SKM-1 (cell line): ENCODE measurements around the gene NRN1L.
"Not testable (repeated sequence)": the region's sequence is repeated elsewhere in the genome, so short reads cannot be mapped to it uniquely, and the experiment has no call there.

Source experiments
- DNase-seq: peaks from one replicate; lab custom pipeline; 2025; ENCODE audit not compliant: unreplicated experiment; lab: John Stamatoyannopoulos, UW

The NRN1L gene

DNA sequence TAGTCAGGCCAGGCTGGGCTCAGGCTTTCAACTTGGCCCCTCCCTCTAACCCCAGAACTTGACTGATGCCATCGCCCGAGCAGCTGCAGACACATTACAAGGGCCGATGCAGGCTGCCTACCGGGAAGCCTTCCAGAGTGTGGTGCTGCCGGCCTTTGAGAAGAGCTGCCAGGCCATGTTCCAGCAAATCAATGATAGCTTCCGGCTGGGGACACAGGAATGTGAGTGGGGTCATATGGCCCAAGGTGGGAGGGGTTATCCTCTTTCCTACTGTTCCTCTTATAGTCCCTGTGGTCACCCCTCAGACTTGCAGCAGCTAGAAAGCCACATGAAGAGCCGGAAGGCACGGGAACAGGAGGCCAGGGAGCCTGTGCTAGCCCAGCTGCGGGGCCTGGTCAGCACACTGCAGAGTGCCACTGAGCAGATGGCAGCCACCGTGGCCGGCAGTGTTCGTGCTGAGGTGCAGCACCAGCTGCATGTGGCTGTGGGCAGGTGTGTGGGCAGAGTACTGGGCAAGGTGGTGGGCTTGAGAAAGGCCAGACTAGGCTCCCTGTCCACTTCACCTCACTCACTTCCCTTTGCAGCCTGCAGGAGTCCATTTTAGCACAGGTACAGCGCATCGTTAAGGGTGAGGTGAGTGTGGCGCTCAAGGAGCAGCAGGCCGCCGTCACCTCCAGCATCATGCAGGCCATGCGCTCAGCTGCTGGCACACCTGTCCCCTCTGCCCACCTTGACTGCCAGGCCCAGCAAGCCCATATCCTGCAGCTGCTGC is 2.1 kb upstream of the NRN1L start:
- DNase-seq: no peak

DNA sequence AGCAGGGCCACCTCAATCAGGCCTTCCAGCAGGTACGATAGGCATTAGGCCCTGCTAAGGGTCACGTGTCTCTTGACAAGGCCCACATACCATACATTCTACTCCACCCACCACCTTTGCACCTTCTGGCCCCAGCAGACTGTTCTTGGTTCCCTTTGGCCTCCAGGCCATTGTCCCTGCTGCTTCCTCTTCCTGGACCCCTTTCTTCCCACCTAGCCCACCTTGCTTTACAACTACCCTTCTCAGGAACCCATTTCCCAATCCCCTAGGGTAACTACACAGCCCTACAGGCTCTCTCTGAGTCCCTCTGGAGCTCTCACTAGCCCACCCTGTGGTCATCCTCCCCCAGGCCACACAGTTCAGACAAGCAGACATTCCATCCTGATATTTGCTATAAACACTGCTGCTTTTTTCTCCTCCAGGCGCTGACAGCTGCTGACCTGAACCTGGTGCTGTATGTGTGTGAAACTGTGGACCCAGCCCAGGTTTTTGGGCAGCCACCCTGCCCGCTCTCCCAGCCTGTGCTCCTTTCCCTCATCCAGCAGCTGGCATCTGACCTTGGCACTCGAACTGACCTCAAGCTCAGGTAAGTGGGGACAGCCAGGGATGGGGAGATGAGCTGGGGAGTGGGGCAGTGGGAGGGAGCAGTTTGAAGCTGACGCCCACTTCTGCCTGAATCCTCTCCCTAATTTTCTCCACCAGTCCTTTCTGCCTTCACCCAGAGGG is 1.4 kb upstream of the NRN1L start:
- DNase-seq: peak; percentile 9

DNA sequence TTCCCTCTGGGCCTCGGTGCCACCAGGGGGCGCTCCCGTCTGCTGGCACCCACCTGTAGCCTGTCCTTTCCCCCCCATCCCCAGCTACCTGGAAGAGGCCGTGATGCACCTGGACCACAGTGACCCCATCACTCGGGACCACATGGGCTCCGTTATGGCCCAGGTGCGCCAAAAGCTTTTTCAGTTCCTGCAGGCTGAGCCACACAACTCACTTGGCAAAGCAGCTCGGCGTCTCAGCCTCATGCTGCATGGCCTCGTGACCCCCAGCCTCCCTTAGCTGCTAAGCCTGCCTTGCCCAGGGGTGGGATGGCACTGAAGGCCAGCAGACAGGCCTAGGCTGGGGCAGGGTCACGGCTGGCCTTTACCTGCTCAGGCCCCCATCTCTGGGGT is 818 bp upstream of the NRN1L start:
- no peak for DNase-seq

DNA sequence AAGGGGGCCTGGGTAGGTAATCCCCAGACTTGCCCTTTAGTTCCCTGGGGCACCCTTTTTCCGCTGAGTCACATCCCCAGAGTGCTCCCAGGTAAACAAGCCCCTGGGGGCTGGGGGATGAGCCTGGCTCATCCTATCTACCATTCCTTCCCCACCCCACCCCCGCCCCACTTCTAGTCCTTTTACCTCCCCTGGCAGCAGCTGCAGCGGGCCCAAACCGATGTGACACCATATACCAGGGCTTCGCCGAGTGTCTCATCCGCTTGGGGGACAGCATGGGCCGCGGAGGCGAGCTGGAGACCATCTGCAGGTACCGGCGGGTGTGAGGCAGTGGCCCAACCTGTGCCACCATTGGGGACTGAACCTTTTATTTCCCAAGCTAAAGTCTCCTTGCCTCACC is 860 bp downstream of the NRN1L start:
- DNase-seq: no peak

DNA sequence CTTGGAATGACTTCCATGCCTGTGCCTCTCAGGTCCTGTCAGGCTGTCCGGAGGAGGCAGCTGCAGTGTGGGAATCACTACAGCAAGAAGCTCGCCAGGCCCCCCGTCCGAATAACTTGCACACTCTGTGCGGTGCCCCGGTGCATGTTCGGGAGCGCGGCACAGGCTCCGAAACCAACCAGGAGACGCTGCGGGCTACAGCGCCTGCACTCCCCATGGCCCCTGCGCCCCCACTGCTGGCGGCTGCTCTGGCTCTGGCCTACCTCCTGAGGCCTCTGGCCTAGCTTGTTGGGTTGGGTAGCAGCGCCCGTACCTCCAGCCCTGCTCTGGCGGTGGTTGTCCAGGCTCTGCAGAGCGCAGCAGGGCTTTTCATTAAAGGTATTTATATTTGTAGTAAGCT is 1.3 kb downstream of the NRN1L start:
- no peak for DNase-seq

DNA sequence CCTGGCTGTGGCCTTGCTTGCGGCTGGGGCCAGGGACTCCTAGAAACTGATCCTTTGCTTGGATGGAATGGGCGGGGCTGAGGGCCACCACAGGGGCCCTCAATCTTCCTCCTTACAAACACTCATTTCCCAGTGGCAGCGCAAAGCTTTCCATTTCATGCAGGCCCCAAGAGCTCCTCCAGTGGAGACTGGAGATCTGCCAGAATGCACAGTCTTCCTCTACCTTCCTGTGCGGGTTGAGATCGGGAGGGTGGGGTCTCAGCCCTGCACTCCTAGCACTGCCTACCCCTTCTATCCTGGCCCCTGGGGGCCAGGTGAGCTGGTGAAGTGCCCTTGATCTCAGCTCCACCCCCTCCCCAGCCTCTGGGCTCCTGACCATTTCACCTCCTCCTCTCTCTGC is 1.7 kb downstream of the NRN1L start:
- no peak for DNase-seq

DNA sequence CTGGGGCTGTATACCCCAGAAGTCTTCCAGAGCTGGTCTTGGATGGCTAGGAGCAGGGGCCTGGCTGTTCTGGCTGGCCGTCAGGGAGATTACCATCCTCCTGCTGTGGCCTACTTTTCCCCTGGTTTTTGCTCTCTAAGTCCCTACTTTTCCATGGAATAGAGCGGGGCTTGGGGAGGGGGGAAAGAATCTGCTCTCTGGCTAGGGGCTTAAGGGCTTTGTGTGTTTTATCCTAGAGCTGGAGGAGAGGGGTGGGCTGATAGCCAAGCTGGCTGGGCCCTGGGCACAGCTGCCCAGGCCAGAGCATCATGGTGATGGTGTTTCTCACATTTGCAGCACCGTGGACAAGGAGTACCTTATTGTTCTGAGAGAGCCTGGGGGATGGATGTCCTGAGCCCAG is 3.6 kb downstream of the NRN1L start:
- DNase-seq: no peak

DNA sequence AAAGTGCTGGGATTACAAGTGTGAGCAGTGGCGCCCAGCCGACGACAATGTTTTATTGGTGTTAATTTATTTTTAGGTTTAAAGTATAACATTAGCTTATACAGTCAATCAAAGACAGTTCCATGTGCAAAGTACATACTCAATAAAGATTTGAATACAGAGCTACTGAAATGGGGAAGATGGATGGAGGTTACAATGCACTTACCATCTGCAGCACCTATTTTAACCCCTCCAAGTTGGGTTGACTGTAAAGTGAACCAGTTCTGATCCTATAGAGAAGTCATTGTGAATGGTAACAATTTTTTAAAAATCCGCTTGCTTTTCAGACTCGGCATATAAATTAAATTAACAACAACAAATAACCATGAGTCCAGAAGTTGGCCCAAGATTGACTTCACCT is 7.7 kb downstream of the NRN1L start:
- DNase-seq: no peak

DNA sequence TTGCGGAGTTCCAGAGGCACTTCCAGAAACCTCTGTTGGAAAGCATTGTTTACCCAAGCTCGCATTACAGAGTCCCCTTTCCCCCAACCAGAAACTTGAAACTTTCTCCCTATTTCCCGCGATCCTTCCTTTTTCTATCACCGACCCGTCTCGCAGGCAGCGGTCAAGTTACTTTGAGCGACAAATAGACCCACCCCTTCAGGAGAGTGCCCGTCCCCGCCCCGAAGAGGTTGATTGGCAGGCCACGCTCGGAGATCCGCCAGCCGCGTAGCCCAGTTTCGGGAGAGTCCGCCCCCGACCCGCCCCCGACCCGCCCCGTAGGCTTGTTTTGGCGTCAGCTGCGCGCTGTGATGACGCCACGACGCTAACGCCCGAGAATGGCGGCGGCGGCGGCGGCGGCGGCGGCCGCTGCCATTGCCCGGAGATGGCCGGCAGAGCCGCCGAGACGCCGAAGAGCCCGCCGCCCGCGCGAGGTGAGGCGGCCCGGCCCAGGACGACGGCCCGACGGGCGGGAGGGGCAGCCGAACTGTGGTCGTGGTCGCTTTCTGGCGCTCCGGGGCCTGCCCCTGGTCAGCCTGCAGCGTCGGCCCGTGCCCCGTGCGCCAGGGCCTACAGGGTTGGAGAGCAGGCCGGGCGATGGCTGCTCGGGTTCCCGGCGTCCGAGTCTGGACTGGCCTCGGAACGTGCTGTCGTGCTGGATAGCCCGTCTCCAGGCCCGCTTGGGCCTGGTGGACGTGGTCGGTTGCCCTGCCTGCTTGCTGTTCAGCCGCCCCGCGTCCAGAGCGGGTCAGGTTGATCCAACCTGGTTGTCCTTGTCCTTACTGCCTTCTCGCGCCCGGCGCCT is 8.4 kb downstream of the NRN1L start, which contains the start of gene PSKH1:
TSS of gene PSKH1 (plus strand) at position 356 of the 844 bp plus-strand sequence. CDS start 15,496 bp downstream, outside the sequence.
- DNase-seq: peak; percentile 97

DNA sequence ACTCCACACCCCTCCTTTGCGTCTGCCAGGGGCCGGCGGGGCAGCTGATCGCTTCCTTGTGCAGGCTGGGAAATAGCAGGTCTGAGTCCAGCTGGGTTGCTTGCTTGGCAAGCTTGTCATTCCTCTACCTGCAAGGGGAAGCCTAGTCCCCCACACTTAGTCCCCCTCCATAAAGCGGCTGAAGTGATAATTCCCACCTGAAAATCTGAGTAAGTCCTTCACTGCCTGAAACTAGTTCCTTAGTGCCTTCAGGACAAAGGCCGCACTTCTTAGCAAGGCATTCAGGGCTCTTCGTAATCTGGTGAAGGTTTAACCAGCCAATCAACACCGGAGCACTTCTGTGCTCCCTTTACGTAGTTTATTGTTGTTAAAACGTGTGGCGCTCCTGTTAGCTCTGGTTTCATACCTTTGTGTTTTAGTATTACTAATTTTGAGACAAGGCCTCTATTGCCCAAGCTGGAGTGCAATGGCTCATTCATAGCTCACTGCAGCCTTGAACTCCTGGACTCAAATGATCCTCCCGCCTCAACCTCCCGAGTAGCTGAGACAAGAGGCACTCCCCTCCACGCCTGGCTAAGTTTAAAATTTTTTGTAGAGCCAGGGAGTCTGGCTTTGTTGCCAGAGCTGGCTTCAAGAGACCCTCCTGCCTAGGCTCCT is 9.2 kb downstream of the NRN1L start:
- no peak for DNase-seq

DNA sequence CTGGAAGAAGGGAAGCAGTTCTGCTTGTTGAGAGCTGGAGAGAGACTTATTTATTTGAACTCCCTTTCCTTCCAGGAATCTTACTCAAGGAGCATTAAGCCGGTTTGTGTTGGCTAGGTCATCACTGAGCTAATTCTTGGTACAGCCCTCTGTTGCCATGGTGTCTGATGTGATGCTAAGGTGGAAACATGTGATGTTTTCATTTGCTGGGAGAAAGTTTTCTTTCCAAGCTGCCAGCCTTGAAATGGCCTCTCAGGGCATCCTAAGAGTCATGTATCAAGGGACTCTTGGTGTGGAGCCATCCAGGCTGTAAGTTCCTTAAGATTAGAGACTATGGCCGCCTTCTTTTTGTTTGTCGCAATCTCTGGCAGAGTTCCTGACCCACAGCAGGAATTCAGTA is 12.5 kb downstream of the NRN1L start:
- no peak for DNase-seq

DNA sequence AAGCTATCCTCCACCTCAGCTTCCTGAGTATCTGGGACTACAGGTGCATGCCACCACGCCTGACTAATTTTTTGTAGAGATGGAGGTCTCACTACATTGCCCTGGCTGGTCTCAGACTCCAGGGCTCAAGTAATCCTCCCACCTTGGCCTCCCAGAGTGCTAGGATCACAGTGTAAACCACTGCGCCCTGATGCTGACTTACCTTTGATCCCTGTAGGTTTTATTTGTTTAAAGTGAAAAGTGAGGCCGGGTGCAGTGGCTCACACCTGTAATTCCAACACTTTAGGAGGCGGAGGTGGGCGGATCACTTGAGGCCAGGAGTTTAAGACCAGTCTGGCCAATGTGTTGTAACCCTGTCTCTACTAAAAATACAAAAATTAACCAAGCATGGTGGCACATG is 17.0 kb downstream of the NRN1L start:
- DNase-seq: no peak

DNA sequence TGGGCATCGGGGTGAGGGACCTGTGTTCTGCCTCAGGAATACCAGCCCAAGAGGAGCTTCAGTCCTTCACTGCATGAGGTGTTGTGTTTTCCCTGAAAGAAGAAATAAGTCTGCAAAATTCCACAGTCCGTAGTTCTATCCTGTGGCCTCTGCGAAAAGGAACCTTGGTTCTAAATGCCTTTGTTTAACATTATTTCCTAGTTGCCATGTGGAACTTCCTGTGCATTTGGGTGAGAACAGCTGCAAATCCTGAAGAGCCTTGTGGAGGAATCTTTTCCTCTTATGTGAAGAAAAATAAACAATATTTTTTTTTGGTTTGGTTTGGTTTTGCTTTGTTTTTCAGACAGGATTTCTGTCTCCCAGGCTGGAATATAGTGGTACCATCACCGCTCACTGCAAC is 18.1 kb downstream of the NRN1L start:
- DNase-seq: no peak

DNA sequence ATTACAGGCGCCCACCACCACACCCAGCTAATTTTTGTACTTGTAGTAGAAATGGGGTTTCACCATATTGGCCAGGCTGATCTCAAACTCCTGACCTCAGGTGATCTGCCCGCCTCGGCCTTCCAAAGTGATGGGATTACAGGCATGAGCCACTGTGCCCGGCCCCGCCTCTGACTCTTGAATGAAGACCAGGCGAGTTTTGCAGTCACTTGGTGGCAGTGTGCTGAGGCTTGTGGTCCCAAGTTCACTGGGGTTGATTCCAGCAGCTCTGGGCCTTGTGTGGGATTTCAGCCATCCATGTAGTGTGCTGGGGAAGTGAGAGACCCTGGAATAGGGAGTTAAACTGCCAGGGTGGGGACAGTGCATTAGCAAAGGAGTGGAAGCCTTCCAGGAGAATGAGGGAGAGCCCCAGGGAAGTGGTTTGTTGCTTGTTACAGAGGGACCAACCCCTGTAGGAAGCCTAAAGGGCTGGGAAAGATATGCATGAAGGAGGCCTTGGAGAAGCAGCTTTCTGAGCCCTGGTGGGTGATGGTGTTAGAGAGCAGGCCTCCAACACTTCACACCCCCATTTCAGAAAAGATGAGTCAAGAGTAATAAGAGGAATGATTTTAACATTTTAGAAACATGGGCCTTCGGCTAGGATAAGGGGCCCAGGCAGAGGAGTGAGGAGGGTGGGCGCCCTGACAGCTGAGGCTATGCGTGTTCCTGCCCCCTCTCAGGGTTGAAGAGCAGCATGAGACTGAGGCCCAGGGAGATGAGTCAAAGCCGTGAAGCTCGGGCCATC is 22.9 kb downstream of the NRN1L start:
- DNase-seq: no peak

DNA sequence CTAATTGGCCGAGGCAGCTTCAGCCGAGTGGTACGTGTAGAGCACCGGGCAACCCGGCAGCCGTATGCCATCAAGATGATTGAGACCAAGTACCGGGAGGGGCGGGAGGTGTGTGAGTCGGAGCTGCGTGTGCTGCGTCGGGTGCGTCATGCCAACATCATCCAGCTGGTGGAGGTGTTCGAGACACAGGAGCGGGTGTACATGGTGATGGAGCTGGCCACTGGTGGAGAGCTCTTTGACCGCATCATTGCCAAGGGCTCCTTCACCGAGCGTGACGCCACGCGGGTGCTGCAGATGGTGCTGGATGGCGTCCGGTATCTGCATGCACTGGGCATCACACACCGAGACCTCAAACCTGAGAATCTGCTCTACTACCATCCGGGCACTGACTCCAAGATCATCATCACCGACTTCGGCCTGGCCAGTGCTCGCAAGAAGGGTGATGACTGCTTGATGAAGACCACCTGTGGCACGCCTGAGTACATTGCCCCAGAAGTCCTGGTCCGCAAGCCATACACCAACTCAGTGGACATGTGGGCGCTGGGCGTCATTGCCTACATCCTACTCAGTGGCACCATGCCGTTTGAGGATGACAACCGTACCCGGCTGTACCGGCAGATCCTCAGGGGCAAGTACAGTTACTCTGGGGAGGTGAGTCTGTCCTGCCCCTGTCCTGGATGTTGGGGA is 24.5 kb downstream of the NRN1L start:
- no peak for DNase-seq

DNA sequence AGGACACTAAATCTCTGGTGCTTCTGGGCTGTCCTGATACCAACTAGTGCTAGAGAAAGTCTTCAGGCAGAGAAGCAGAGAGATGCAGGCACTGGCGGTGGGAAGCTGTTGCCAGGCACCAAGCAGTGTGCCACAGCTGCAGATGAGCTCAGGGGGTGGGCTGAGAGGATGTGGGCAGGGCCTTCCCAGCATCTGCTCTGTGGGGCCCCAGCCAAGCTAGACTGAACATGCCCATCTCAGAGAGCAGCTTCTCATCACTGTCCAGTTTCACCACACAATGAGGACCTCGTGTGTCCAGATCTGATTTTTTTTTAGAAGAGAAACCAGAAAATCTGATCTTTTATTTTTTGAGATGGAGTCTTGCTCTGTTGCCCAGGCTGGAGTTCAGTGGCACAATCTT is 25.5 kb downstream of the NRN1L start:
- no peak for DNase-seq

DNA sequence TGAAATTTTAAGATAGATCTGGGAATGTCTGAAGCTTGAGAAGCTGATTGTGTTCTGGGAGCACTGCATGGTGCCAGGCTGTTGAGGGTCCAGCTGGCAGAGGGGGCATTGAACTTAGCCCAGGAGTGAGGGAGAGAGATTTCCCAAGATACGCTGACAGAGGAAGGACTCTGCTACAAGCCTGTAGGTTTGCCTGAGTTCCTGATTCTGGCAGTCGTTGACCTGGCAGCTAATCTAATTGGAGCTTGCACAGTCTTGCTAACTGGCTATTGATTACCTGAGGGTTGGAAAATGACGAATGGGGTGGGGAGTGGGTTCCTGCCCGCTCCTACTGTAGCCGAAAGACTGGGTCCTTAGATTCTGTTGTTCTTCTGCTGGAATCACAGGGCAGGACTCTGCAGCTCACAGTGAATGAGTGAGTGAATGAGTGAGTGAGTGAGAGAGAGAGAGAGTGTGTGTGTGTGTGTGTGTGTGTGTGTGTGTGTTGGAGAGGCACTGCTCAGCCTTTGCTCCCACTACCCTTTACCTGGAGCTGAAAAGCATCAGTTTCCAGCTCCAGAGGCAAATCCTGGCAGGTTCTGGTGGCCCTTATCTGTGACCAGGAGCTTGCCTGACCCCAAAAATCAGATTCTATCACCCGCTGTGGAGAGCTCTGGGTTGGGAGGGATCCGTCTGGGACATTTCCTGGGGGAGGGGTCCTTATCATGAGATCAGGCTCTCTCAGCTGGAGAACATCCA is 30.2 kb downstream of the NRN1L start:
- DNase-seq: no peak

DNA sequence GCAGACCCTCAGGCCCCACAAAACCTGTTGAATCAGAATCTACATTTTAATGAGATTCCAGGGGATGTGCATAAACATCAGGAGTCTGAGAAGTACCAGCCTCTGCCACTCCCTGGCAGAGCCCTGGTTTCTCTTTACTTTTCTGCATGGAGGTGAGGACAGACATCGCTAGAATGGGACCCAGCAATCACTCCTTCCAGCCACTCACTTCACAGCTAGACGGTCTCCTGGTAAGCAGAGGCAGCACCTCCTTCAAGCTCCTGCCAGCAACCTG is 30.7 kb downstream of the NRN1L start:
- DNase-seq: not testable (repeated sequence)
